HCT116 (cell line): ENCODE results near the gene CATSPERZ. TPM values are rescaled to one million over a fixed set of nuclear protein-coding genes. Genes with fewer than 3 reads are reported as not detected.

ENCODE experiments used
- ATAC-seq: fragments of 200-7000 bp; cut with Tn5 transposase; 2 replicates; pipeline ENCODE4 v1.9.1; 2020; ENCODE audit warnings: mild to moderate bottlenecking, moderate library complexity
- BruUV-seq: library from RNA; stranded (reverse); fragments of 400-500 nt; replicated peaks from 2 replicates; lab custom pipeline; 2021; lab: Mats Ljungman, UMichigan
- CTCF ChIA-PET: fragments of 300-600 bp; sonication (Branson Sonifier 250); formaldehyde crosslinking; loops from one replicate; lab custom pipeline; 2021; ENCODE audit warnings: antibody characterized with exemption; lab: Charles Lee
- POLR2A ChIA-PET: fragments of 300-600, 350-600 bp; sonication (Branson Sonifier 250); formaldehyde crosslinking; loops from one replicate; lab custom pipeline; 2021; ENCODE audit warnings: antibody characterized with exemption; lab: Charles Lee
- RAD21 ChIA-PET, 2 experiments: fragments of 300-600 bp; sonication (Branson Sonifier 250); formaldehyde crosslinking; loops; one replicate each; lab custom pipeline; 2023; ENCODE audit warnings: low total read pairs in 2 of 2; ENCODE audit not compliant: uncharacterized antibody in 2 of 2, unreplicated experiment in 2 of 2, low non-redundant PET in 1 of 2; lab: Charles Lee
- DNase-seq: peaks from one replicate; pipeline ENCODE4 v3.0.0-alpha.2; 2010; ENCODE audit warnings: low read depth, low spot score
- H2AFZ ChIP-seq: fragments of 200-600 bp; shearing (Covaris generic), sonication (generic); 2 replicates; pipeline ENCODE4 v1.6.1; 2017; ENCODE audit warnings: low read depth, mixed run types, mixed read lengths, antibody characterized with exemption, low read length; ENCODE audit not compliant: poor library complexity, severe bottlenecking
- H3K27ac ChIP-seq: 2 replicates; pipeline ENCODE4 v1.5.1; 2012; ENCODE audit warnings: low read depth, low read length
- H3K27me3 ChIP-seq: fragments of 200-600 bp; sonication (generic); 2 replicates; pipeline ENCODE4 v1.6.1; 2016; ENCODE audit warnings: mixed run types, low read length, mixed read lengths; ENCODE audit not compliant: insufficient read depth
- H3K36me3 ChIP-seq, 2 experiments: fragments of 200-500 bp in 1 of 2; fragments of 200-600 bp in 1 of 2; sonication (Bioruptor generic) in 1 of 2; sonication (generic) in 1 of 2; 2 replicates each; pipeline versions ENCODE4 v1.5.1 to v1.6.1; 2014 to 2016; ENCODE audit warnings: low read length in 2 of 2, inconsistent platforms in 1 of 2, mixed read lengths in 1 of 2, mixed run types in 1 of 2; ENCODE audit not compliant: insufficient read depth in 2 of 2, control insufficient read depth in 1 of 2
- H3K4me1 ChIP-seq, 2 experiments: fragments of 200-600 bp in 1 of 2; sonication (generic) in 1 of 2; 2 replicates each; pipeline versions ENCODE4 v1.5.1 to v1.6.1; 2012 to 2017; ENCODE audit warnings: low read length in 2 of 2, inconsistent platforms in 1 of 2, mild to moderate bottlenecking in 1 of 2, mixed read lengths in 1 of 2, mixed run types in 1 of 2, moderate library complexity in 1 of 2; ENCODE audit not compliant: insufficient read depth in 2 of 2, control insufficient read depth in 1 of 2
- H3K4me2 ChIP-seq: fragments of 200-600 bp; sonication (generic); 2 replicates; pipeline ENCODE4 v1.6.1; 2017; ENCODE audit warnings: mixed run types, low read length, mixed read lengths
- H3K4me3 ChIP-seq, 2 experiments: fragments of 200-600 bp in 1 of 2; sonication (generic) in 1 of 2; replicated peaks in 1 of 2; 2 replicates each; pipeline ENCODE4 v1.5.1; 2011 to 2016; ENCODE audit warnings: low read length in 2 of 2, control low read depth in 1 of 2, low read depth in 1 of 2, mild to moderate bottlenecking in 1 of 2, mixed read lengths in 1 of 2, mixed run types in 1 of 2
- H3K79me2 ChIP-seq: fragments of 200-600 bp; sonication (generic); 2 replicates; pipeline ENCODE4 v1.6.1; 2017; ENCODE audit warnings: mild to moderate bottlenecking, mixed run types, low read length, moderate library complexity, mixed read lengths; ENCODE audit not compliant: insufficient read depth
- H3K9ac ChIP-seq: fragments of 200-600 bp; sonication (generic); 2 replicates; pipeline ENCODE4 v1.6.1; 2016; ENCODE audit warnings: low read length, mixed read lengths
- H3K9me2 ChIP-seq: fragments of 200-600 bp; sonication (generic), shearing (Covaris generic); 2 replicates; pipeline ENCODE4 v1.6.1; 2017; ENCODE audit warnings: mixed run types, mild to moderate bottlenecking, moderate library complexity; ENCODE audit not compliant: insufficient read depth
- H3K9me3 ChIP-seq, 2 experiments: fragments of 200-500 bp in 1 of 2; fragments of 200-600 bp in 1 of 2; sonication (Bioruptor generic) in 1 of 2; sonication (generic) in 1 of 2; 2 replicates each; pipeline ENCODE4 v1.6.1; 2014 to 2017; ENCODE audit warnings: low read length in 2 of 2, mixed read lengths in 2 of 2, inconsistent platforms in 1 of 2, low read depth in 1 of 2, mild to moderate bottlenecking in 1 of 2, mixed run types in 1 of 2, moderate library complexity in 1 of 2; ENCODE audit not compliant: control insufficient read depth in 1 of 2, insufficient read depth in 1 of 2
- H4K20me1 ChIP-seq: fragments of 200-600 bp; sonication (generic), shearing (Covaris generic); 2 replicates; pipeline ENCODE4 v1.6.1; 2017; ENCODE audit warnings: mixed run types, mild to moderate bottlenecking, moderate library complexity; ENCODE audit not compliant: insufficient read depth
- CBX3 ChIP-seq: IDR thresholded peaks from 2 replicates; pipeline ENCODE4 v1.6.1; 2012; ENCODE audit warnings: low read depth
- CTCF ChIP-seq, 3 experiments: fragments of 200-600 bp in 1 of 3; sonication (generic) in 1 of 3; IDR thresholded peaks in 2 of 3; conservative IDR thresholded peaks in 1 of 3; 2 replicates each; pipeline ENCODE4 v1.5.1; 2012 to 2017; ENCODE audit warnings: low read depth in 2 of 3, low read length in 2 of 3, antibody characterized with exemption in 1 of 3, borderline replicate concordance in 1 of 3, control low read depth in 1 of 3, mild to moderate bottlenecking in 1 of 3, mixed read lengths in 1 of 3, mixed run types in 1 of 3, moderate library complexity in 1 of 3; ENCODE audit not compliant: insufficient read depth in 1 of 3
- POLR2AphosphoS5 ChIP-seq: IDR thresholded peaks from 2 replicates; pipeline ENCODE4 v1.6.1; 2011; ENCODE audit warnings: mild to moderate bottlenecking, low read depth, low read length, moderate library complexity
- SRF ChIP-seq: IDR thresholded peaks from 2 replicates; pipeline ENCODE4 v1.6.1; 2012; ENCODE audit warnings: low read depth
- ZBTB33 ChIP-seq: IDR thresholded peaks from 2 replicates; pipeline ENCODE4 v1.6.1; 2011; ENCODE audit warnings: mild to moderate bottlenecking, low read length, moderate library complexity; ENCODE audit not compliant: insufficient replicate concordance; ENCODE audit errors: extremely low read depth
- intact Hi-C: fragments of 100-400 bp; cut with micrococcal nuclease; formaldehyde crosslinking; loops from 2 replicates; pipeline ENCODE4 v1.10.0; 2022
- total RNA-seq: library from RNA; stranded (reverse); gene quantifications from one replicate; pipeline ENCODE4 v1.2.1, GENCODE V29; 2021; ENCODE audit not compliant: unreplicated experiment

Gene CATSPERZ
- total RNA-seq, 1 experiment from 2014 or later: 1.7 TPM

- Histone ChIP-seq H3K27ac (peak overlapping the region; percentile 18; the same call in 1 of the 2 replicates), H3K4me1 (peaks cover 7 to 31% of the 10 kb centered on the region in 2 experiments; a peak in 3 of 4 replicates), H4K20me1 (no peaks in the 10 kb centered on the region), H3K27me3 (no peaks in the 10 kb centered on the region), H3K9me2 (no peaks in the 10 kb centered on the region), H3K79me2 (peaks cover 44% of the 10 kb centered on the region), H3K9ac (no peak overlapping the region), H3K4me2 (no peak overlapping the region), H3K36me3 (peaks cover 0 to 23% of the 10 kb centered on the region in 2 experiments; a peak in 2 of 4 replicates), H2AFZ (no peak overlapping the region), H3K9me3 (no peaks in the 10 kb centered on the region), H3K4me3 (no peak overlapping the region)
- ChIA-PET CTCF (interaction anchor here (1.3 to 2.4 kb wide), 3 partner anchors 10 to 42 kb away, joined by 4 to 8 read pairs (median 5); no protein-coding TSS in a partner anchor), POLR2A (interaction anchor here (1.0 to 2.0 kb wide), 2 partner anchors 10 to 17 kb away, joined by 5 to 6 read pairs; no protein-coding TSS in a partner anchor), RAD21 (no interaction called here)
- DNase-seq (no peak), ATAC-seq (no peak)
- intact Hi-C loops: no loop called here
- BruUV-seq: no TSS peak
- TF ChIP-seq POLR2AphosphoS5 (no peak), CTCF (IDR thresholded peaks at IDR 0.05 in 2 of 3, conservative IDR thresholded peaks at IDR 0.05 in 1 of 3; ENCODE audit: borderline replicate concordance in 1 of 3, insufficient read depth in 1 of 3, low read depth in 2 of 3, low read length in 2 of 3) (peak in 2 of 3 experiments; percentile 44 to 47; a peak in 3 of 6 replicates), SRF (no peak), ZBTB33 (no peak), CBX3 (no peak)
- TF ChIP-seq, all 23 proteins: peak for 1
These were observed 14.1 kb downstream of the CATSPERZ start for GRCh38 chr11:64314146-64314804.
